Muscle layer of colon (tissue), 2 donors: Measurements from ENCODE around the gene ADAM17.

Experiments used
- H3K27ac ChIP-seq: one replicate; pipeline ENCODE4 v1.7.0; 2013; ENCODE audit warnings: low read depth, mild to moderate bottlenecking, low read length, moderate library complexity
- H3K27me3 ChIP-seq, 2 donors: one replicate each; pipeline ENCODE4 v1.7.0; 2013; ENCODE audit warnings: low read length in 2 of 2, mild to moderate bottlenecking in 2 of 2; ENCODE audit not compliant: insufficient read depth in 2 of 2, control insufficient read depth in 1 of 2
- H3K36me3 ChIP-seq: one replicate; pipeline ENCODE4 v1.7.0; 2013; ENCODE audit warnings: mild to moderate bottlenecking, low read length; ENCODE audit not compliant: insufficient read depth
- H3K4me1 ChIP-seq: one replicate; pipeline ENCODE4 v1.7.0; 2013; ENCODE audit warnings: mild to moderate bottlenecking, low read length; ENCODE audit not compliant: insufficient read depth
- H3K4me3 ChIP-seq, 2 donors: one replicate each; pipeline ENCODE4 v1.7.0; 2013; ENCODE audit warnings: low read length in 2 of 2, low read depth in 1 of 2, mild to moderate bottlenecking in 1 of 2, moderate library complexity in 1 of 2
- H3K9ac ChIP-seq: one replicate; pipeline ENCODE4 v1.7.0; 2013; ENCODE audit warnings: low read length
- H3K9me3 ChIP-seq: one replicate; pipeline ENCODE4 v1.7.0; 2013; ENCODE audit warnings: mild to moderate bottlenecking, low read length
- donor health status: abdominal sarcoma.
- donor health status: Adenocarcinoma of cecum.

The ADAM17 gene

GRCh38 chr2:9439536-9439935 lies 116.1 kb downstream of the ADAM17 start:
- Histone ChIP-seq H3K4me1 (no peaks in the 10 kb centered on the region), H3K27ac (no peak overlapping the region), H3K9me3 (no peaks in the 10 kb centered on the region), H3K36me3 (peaks cover 43% of the 10 kb centered on the region), H3K9ac (no peak overlapping the region), H3K4me3 (no peak overlapping the region), H3K27me3 (no peaks in the 10 kb centered on the region)
